Fibroblast of the aortic adventitia (primary cell): ENCODE measurements around the gene MT1F. TPM values are rescaled to one million over a fixed set of nuclear protein-coding genes. Genes with fewer than 3 reads are reported as not detected.

Experiments used
- DNase-seq: peaks from one replicate; pipeline ENCODE4 v3.0.0-alpha.2; 2010; ENCODE audit warnings: low read depth
- H3K4me3 ChIP-seq: 2 replicates; pipeline ENCODE4 v1.5.1; 2011; ENCODE audit warnings: low read depth, mild to moderate bottlenecking, control low read depth, low read length, moderate library complexity
- CTCF ChIP-seq: IDR thresholded peaks from 2 replicates; pipeline ENCODE4 v1.5.1; 2011; ENCODE audit warnings: mild to moderate bottlenecking, low read length, control low read depth, inconsistent platforms; ENCODE audit not compliant: insufficient read depth
- total RNA-seq: library from RNA; depleted of rRNA; stranded (reverse); fragments of >200 nt; gene quantifications from 2 replicates; pipeline ENCODE4 v1.2.3, GENCODE V29; 2012; ENCODE audit warnings: low replicate concordance

The MT1F gene
- total RNA-seq, 1 donor = 0.18 TPM

GRCh38 chr16:56626685-56627084 lies 31.1 kb upstream of the MT1F start:
- TF ChIP-seq CTCF = no peak
- no peak for DNase-seq
- H3K4me3 ChIP-seq = peak overlapping the region; percentile 81

GRCh38 chr16:56628486-56629350 lies 29.0 kb upstream of the MT1F start:
- no peak for DNase-seq
- TF ChIP-seq CTCF = no peak
- H3K4me3 ChIP-seq = no peak overlapping the region

GRCh38 chr16:56629531-56629930 lies 28.2 kb upstream of the MT1F start:
- no peak for DNase-seq
- no peak overlapping the region for H3K4me3 ChIP-seq
- no peak for TF ChIP-seq CTCF

- no peak overlapping the region for H3K4me3 ChIP-seq
- TF ChIP-seq CTCF = no peak
- DNase-seq = no peak
Measured at GRCh38 chr16:56630134-56630533, 27.6 kb upstream of the MT1F start.

GRCh38 chr16:56631197-56631596 lies 26.6 kb upstream of the MT1F start:
- no peak overlapping the region for H3K4me3 ChIP-seq
- no peak for TF ChIP-seq CTCF
- no peak for DNase-seq

GRCh38 chr16:56631832-56632155 lies 26.0 kb upstream of the MT1F start:
- peak overlapping the region; percentile 51 for H3K4me3 ChIP-seq
- no peak for TF ChIP-seq CTCF

More at GRCh38 chr16:56631832-56632155, 26.0 kb upstream of the MT1F start:
- DNase-seq = no peak
